ENCODE data around the gene SEBOX. TPM values are rescaled to one million over a fixed set of nuclear protein-coding genes. Genes with fewer than 3 reads are reported as not detected.
A peak's percentile ranks its signal among the peaks of the same experiment; 100 is the strongest.

SEBOX gene
- polyA plus RNA-seq, 3 donors: not detected

DNA sequence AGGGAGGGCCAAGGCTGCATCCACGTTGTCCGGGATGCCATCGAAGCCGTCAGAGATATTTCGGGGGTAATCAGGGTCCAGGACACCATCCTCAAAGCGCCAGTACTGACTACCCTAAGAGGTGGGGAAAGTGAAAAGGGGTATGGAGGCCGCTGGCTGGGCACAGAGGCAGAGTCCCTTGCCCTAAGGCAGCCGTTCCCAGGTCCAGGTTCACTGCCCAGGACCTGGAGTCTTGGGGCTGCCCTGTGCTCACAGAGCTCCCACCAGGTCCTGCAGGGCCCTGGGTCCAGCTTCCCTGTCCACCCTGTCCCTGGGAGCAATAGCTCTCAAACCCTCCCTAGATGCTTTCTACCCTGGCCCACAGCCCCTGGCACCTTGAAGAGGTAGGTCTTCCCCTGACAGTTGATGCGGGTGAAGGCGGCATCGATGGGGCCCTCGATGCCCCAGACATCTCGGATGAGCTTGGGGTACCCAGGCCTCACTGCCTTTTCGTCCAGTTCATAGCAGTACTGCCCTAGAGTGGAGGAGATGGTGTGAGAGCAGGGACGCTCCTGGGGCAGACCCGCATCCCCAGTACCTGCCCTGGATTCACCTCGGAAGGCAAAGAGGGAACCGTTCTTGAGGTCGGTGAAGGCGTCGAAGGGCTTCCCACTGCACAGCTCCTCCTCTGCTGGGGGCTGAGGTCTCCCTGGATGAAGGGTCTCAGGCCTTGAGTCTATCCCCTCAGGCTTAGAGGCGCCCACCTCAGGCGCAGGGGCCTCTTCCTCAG lies 4.1 kb upstream of the SEBOX start:
- no peak for DNase-seq

DNA sequence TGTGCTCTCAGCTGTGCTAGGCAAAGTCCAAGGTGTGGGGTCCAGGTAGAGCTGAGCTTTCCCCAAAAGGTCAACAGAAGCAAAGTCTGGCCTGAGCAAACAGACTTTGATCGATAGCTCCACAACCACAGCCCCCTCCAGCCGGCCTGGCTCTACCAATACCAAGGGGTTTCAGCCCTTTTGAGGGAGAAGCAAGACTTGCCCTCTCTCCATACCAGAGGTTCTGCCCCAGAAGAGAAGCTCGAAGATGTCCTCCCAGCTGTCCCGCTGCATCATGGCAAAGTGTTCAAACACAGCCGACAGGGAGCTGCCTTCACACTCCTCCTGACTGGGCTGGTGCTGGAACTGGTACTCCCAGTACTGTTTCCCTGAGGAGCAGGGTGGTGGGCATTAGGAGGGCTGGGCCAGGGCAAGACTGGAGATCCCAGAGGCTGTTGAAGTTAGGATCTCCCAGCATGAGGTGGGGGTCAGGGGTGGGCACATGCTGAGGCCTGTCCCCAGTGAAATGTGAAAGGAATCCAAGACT lies 3.4 kb upstream of the SEBOX start:
- no peak for DNase-seq

DNA sequence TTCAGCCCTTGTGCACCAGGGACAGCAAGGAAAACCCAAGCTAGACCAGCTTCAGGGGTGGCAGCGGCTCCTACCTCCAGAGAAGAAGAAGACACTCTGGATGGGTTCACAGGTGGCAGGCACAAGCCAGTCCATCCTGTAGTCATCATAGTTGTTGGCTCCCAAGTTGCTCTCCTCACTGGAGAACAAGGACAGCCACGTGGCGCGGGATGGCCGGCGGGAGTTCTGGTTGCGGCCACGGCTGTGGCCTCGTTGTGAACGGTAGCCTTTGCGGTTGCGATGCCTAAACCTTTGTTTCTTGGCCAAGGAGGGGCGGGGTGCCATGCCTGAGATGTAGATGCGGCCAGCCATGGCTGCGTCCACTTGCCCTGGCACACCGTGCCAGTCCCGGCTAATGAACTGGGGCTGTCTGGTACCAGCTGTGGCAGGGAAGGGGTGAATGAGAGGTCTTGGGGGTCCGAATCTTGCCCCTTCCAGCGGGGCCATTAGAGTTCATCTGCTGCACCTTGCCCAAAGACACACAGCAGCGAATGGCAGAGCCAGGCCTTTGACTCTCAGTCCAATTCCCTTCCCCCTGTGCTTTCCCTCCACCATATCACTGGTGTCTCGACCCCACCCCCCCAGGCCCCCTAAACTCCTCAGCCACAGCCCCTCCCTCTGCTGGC lies 2.8 kb upstream of the SEBOX start:
- DNase-seq: no peak

DNA sequence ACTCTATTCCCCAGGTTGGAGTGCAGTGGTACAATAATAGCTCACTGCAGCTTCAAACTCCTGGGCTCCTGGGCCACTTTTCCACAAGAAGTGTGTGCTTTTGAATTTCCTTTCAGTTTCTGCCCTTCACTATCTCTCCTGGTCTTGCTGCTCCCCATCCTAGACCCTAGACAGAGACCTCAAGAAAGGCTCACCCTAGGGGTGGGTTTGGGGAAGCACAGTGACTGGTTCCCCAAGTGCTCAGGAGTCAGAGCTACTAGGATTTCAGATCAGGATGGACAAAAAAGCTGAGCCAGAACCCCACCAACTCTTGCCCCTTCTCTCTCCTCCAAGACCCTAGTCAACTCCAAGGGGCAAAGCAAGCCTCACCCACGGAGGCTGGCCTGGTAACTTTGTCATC lies 1.6 kb upstream of the SEBOX start:
- no peak for DNase-seq

GRCh38 chr17:28365487-28365886 lies 488 bp upstream of the SEBOX start:
- DNase-seq: no peak

GRCh38 chr17:28363776-28364650 lies 986 bp downstream of the SEBOX start:
- DNase-seq: no peak

DNA sequence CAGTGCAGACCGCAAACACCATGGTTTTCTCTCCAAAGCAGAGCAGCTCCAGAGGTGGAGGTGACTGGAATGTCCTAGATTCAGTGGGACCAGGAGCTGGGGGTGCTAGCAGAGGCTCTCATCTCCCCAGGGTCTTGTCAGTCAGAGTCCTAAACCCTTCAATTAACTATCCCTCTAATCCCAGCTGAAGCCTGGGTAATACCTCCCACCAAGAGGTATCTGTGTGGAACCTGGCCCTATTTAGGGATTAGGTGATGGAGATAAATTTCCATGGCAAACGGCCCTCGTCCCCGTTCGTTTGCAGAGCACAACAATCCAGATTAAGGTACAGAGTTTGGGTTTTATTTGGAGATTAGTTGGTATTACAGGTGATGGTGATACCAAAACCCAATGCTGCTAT lies 1.8 kb downstream of the SEBOX start:
- no peak for DNase-seq

GRCh38 chr17:28357901-28358197 lies 7.2 kb downstream of the SEBOX start:
- DNase-seq: no peak

- DNase-seq: peak; percentile 95
Observed at GRCh38 chr17:28357061-28357900, 7.7 kb downstream of the SEBOX start, which contains the start of gene POLDIP2. TSS of gene POLDIP2 (minus strand) at chr17:28357527. CDS start at chr17:28357448, 79 bp downstream.

DNA sequence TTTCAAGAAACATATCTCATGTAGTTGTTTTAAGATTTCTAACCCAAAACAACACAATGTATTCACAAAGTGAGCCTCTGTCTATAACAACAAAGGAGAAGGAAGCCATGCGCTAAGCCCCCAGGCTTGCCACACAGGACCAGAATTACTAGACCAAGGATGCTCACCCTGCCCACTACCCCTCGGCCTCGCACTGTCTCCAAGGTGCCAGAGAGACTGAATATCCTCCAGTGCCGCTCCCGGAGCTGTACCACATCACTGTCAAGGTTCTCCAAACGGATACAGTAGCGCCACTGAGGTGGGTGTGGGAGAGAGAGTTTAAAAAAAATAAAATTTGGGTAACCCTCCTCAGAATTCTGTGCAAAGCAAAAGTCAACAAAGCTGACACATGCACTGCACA lies 14.7 kb downstream of the SEBOX start:
- no peak for DNase-seq

DNA sequence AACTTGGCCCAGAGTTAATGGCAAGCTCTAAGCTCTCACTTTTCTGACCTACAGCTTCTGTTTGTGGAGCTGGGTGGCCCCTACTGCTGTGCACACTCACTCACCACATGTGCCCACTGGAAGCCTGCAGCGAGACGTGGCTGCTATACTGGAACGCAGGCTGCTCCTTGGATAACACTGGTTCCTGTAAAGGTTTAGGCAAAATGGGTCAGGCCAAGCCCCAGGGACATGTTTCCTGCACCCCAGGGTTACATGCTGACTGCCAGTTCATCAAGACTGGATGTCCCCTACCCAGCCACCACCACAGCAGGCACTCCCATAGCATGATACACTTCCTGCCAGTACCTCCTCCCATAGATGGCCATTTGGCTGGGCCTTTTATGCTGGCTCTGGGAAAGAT lies 16.0 kb downstream of the SEBOX start:
- DNase-seq: no peak

GRCh38 chr17:28347261-28347891 lies 17.6 kb downstream of the SEBOX start:
- DNase-seq: no peak

GRCh38 chr17:28346746-28347246 lies 18.2 kb downstream of the SEBOX start:
- no peak for DNase-seq

- DNase-seq: no peak
Observed at GRCh38 chr17:28346199-28346580, 18.8 kb downstream of the SEBOX start.

GRCh38 chr17:28345419-28346198 lies 19.4 kb downstream of the SEBOX start:
- no peak for DNase-seq

- no peak for DNase-seq
Observed at GRCh38 chr17:28344435-28344901, 20.5 kb downstream of the SEBOX start.

GRCh38 chr17:28344011-28344410 lies 21.0 kb downstream of the SEBOX start:
- no peak for DNase-seq

- DNase-seq: no peak
Observed at GRCh38 chr17:28343491-28343932, 21.5 kb downstream of the SEBOX start.

- DNase-seq: no peak
Observed at GRCh38 chr17:28342313-28342712, 22.7 kb downstream of the SEBOX start.

DNA sequence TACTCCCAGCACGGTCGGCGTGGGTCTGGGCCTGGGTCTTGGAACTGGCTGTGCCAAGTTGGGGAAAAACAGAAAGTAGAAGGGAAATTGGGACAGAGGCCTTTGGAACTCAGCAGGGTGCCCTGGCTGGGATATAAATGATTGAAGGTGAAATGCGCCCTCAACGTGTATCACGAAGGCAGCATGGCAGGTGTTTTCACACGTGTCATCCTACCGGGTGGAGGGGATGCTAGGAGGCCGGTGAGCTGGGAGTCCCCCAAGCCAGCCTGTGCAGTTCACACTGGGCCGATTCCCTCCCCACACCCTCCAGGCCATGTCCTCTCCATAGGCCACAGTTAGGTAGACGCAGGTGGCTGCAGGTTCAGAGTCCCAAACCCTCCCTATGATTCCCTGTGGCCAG lies 23.5 kb downstream of the SEBOX start:
- DNase-seq: no peak
